AG08396 (cell line): ENCODE data around the gene ROMO1.
"Not testable (repeated sequence)": the region's sequence is repeated elsewhere in the genome, so short reads cannot be mapped to it uniquely, and the experiment has no call there.

ENCODE experiments used
- DNase-seq: peaks from one replicate; pipeline ENCODE4 v3.0.0; 2012; ENCODE audit warnings: low spot score, mixed read lengths

The ROMO1 gene

DNA sequence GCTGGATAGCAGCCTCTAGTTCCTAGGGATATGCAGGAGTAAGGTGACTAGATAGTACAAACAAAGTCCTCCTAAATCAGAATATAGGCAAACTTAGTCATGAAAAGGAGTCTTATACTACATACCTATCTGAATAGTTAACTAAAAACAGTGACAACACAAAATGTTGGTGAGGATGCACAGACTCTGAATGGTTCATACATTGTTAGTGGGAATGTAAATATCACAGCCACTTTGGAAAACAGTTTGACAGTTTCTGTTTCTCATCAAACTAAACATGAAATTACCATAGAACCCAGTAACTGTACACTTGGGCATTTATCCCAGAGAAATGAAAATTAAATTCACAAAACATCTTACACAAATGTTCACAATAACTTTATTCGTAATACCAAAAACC lies 17.2 kb upstream of the ROMO1 start:
- DNase-seq, result no peak

- DNase-seq, result not testable (repeated sequence)
These were observed 13.8 kb upstream of the ROMO1 start for GRCh38 chr20:35685368-35685767.

GRCh38 chr20:35686872-35687271 lies 12.3 kb upstream of the ROMO1 start:
- not testable (repeated sequence) for DNase-seq

- DNase-seq, result no peak
These were observed 8.9 kb upstream of the ROMO1 start for GRCh38 chr20:35690265-35690664.

GRCh38 chr20:35695245-35695749 lies 3.9 kb upstream of the ROMO1 start:
- DNase-seq, result no peak

GRCh38 chr20:35695978-35696377 lies 3.2 kb upstream of the ROMO1 start:
- no peak for DNase-seq

GRCh38 chr20:35697696-35698297 lies 1.4 kb upstream of the ROMO1 start:
- DNase-seq, result no peak

DNA sequence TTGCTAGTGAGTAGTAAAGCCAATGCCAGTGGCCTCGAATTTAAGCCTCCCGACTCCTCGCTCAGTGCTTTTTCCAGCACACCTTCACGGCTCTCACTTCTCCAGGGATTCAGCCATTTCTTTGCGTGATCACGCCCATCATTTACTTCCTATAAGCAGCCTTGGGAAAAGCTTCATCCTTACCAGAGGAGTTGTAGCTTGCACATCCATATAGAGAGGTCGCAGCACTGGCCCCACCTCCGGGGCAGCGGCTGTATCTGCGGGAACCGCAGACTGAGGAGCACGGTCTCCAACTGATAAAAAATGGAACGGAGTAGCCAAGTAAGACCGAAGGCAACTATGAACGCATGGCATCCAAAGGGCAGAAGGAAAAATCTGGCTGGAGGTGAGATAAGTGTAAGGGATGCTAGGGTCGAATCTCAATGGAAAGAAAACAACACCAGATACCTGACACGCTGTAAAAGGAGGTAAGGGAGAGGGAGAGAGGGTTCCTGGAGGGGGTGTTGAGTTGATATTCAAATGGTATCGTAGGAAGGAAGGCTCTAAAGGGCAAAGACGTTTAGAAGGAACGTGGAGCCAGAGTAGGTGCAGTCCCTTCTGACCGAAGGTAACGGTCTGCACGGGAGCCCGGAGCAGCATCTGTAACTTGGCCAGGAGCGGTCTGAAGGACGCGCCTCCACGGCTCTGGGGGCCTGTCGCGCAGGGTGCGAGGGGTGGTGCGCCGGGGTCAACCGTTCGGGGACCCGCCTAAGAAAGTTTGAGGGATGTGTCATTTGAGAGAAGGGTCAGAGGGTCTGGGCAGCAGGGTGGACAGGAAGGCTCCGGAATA lies 693 bp upstream of the ROMO1 start:
- DNase-seq, result peak; percentile 34

DNA sequence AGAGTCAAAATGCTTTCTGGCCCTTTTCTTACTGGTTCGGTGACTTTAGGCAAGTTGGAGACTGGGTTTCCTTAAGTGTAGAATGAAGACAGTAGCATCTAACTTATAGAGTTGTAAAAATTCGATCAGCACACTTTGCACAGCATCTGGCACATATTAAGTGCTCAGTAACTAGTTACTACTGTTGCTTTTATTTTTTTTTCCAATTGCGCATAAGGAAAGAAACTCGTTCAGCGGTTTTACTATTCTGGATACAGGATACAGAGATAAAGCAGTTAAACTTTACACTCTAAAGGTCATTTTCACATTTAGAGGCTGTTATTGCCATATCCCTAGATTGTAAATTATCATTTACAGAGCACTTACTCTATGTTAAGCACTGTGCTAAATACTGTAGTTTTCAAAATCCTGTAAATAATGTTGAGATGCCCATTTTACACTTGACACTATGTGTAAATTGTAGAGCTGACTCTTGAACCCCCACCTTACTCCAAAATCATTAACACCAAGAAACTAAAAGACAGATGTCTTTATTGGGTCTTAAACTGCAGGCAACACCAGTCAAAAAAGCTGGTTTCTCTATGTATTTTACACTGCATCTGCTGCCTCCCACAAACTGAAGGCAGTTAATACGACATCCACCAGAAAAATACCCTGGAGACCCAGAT lies 886 bp downstream of the ROMO1 start:
- no peak for DNase-seq

DNA sequence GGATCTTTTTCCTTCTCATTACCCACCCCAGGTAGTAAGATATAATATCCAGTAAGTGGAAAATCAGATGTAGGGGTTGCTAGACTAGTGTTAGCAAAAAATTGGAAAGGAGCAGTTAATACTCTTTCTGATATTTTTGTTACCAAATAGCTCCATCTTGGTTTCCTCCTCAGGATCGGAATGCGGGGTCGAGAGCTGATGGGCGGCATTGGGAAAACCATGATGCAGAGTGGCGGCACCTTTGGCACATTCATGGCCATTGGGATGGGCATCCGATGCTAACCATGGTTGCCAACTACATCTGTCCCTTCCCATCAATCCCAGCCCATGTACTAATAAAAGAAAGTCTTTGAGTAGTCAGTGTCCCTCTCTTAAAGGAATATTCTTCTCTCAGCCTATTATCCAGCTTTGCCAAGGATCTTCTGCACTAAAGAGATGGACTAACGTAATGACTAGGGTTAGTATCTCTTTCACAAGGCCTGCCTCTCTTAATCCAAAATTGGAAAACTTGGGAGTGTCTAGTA lies 1.5 kb downstream of the ROMO1 start:
- no peak for DNase-seq

DNA sequence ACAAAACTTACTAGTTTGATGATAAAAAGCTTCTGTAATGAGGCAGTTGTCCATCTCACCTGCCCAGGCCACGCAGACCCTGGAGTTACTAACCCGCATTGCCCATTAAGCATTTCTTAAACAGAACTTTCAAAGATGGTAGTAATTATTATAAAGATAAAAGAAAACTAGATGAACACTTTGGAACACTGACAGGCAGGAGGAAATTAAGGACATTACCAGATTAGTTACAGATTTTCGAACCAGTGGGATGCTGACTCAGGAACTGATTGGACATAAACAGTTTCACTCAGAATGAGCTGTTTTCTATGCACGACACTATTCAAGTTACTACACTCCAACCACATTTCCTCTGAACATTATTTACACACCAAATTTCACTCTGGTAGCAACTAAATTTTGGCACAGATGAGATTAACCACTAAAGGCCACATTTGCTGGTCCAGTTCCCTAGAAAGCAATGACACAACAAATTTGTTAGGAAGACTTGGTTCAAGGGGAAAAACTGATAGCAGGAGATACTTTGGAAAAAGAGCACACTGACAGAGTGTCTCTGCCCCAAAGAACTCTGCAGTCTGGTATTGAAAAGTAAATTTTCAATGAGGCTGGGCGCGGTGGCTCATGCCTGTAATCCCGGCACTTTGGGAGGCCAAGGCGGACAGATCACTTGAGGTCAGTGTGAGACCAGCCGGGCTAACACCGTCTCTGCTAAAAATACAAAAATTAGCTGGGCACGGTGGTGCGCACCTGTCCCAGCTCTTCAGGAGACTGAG lies 3.0 kb downstream of the ROMO1 start:
- peak; percentile 56 for DNase-seq

DNA sequence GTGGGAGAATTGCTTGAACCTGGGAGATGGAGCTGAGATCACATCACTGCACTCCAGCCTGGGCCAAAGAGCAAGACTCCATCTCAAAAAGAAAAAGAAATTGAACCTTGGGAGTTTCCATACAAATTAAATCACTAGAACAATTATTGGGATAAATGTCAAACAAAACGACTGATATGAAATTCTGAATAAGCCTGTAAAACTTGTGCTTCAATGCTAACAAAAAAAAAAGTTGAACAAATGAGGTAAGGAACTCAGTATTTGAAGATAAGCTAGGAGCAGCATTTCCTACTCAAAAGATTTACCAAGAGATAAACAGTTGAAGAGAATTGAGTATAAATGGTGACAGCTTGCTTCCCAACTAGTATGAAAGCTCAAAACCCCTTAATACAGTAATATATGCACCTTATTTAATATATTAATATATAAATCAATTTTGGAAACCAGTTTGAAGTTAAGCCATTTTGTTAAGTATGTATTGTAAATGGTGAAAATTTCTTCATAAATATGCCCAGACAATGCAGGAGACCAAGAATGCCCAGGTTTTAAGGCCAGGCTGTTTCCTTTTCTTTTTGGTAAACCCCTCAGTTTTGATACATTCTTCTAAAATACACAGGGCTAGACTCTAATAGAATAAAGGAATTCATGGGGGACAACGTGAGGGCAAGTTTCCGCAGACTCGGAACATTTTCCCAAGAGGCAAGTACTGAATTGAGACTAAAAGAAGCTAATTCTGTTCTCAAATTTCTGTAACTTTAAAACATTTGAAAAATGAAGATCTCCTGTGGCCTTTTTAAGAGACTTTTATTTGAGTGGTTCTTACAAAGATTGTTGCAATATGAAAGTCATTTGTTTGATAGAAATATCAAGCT lies 3.9 kb downstream of the ROMO1 start:
- no peak for DNase-seq

DNA sequence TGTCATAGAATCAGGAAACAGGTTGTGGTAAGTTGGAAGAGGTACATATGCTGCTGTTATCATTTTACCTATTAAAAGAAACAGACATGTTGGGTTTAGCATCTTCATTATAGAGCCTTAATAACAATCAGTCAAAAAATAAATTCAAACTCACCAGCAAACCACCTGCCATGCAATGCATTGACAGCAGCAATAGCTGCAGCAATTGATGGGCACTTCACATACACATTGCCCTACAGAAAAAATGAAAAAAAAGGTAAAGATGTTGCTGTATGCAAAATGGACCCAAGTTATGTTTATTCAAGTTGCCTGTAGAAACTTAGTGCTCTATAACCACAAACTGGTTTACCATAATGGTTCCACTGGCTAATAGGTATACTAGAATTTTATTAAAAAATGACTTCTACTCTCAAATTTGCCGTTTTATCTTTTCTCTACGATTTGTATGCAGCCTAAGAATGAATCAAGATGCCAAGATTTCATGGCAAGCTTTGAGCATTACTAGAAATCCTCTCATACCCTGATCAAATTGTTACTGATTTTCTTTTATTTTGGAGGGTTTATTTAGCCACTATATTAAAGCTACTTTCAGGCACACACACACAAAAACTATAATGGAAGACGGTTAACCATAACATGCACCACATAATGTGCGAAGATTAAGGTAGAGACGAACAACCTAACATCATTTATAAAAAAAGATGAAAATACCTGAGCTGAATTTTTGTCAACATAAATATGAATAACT lies 5.5 kb downstream of the ROMO1 start:
- DNase-seq, result no peak

DNA sequence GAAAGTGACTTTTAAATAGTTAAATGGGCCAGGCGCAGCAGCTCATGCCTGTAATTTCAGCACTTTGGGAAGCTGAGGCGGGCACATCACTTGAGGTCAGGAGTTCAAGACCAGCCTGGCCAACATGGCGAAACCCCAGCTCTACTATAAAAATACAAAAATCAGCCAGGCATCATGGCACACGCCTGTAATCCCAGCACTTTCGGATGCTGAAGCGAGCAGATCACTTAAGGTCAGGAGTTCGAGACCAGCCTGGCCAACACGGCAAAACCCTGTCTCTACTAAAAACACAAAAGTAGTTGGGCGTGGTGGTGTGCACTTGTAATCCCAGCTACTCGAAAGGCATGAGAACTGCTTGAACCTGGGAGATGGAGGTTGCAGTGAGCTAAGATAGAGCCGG lies 6.7 kb downstream of the ROMO1 start:
- not testable (repeated sequence) for DNase-seq

- not testable (repeated sequence) for DNase-seq
These were observed 7.7 kb downstream of the ROMO1 start for GRCh38 chr20:35706591-35707529.

DNA sequence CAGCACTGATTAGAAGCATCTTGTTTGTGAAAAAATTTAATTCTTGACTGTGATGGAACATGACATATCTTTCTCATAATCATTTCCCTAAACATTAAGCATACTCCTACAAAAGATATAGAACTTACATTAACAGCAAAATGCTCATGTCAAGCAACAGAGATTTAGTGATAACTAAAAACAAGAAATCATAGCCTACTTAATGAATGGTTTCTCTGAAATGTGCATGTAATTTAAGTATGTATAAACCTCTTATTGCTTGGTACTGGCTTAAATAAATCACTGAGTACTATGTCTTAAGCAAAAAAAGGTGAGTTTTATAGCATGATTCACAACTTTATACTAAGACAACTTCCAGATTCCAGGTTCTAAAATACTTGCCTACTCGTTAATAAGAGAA lies 9.3 kb downstream of the ROMO1 start:
- DNase-seq, result no peak

DNA sequence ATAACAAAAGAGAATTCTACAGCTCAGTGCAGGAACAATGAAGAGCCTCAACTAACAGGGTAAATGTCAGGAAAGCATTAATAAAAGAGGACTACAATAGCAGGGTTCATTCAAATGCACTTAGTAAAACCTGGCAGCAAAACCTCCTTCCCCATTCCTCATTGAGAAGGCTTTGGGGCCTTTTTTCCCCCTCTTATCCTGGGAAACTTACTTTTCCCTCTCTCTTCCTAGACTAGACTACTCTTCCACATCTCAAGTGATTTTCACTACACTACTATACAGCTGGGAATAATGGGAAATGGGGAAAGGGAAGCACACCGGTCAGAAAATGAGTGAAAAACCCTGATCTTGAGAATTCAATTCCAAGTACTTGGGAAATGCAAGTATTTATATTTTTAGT lies 10.1 kb downstream of the ROMO1 start:
- no peak for DNase-seq

- DNase-seq, result no peak
These were observed 10.8 kb downstream of the ROMO1 start for GRCh38 chr20:35710039-35710438.
